ENCODE data around the gene NAA16.

The NAA16 gene

DNA sequence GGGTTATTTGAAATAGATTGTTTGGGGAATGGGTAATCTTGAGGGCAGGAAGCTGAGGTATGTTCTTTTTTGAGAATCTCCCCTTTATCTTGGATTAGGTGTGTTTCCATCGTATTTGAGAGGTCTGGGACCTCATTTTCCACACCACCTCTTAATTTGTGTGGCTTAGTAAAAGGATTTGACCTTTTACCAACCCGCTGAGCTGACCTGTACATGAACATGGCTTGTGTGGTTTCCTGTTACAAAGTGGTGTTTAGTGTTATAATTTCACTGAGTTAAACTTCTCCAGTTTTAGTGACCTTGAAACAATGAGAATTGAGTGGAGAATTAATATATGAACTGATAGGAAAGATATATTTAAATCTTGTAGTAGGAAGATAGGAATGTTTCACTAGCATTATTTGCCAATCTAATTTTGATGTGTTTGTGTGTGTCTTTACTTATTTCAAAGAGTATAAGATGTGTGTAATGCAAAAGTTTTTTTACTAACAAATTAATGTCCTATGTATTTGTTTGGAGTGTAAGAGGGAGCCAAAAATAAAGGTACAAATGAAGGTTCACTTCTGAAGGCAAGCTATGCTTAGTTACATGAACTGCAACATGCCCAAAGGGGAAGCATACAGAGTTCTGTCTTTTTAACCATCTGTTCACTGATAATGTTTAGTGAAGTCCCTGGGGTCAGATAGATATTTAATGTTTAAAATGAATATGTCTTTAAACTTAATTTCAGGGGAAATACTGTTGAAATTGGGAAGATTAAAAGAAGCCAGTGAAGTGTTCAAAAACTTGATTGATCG, 17.1 kb downstream of the NAA16 start:
- no peak for DNase-seq (ENCODE audit: low read depth)
- no peak overlapping the region for H3K4me3 ChIP-seq (replicated peaks; ENCODE audit: low read depth, low read length)
- TF ChIP-seq CTCF (IDR thresholded peaks at IDR 0.05; ENCODE audit: low read length, missing control alignments) = no peak

DNA sequence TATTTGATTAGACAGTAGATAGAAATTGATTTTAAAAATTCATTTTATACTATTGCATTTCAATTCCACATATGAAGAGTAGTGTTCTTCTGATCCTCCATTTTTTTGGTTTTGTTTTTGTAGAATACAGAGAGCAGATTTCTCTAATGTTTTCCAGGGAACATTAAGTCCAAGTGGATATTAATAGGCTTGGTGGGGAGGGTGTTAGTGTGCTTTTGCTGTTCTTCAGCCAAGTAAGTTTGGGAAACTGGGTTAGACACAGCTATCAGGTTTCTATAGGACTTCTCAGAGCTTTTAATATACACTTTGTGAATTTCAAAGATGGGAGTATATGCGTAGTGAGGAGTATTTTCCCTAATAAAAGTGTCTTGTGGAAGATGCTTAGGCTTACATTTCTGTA, 21.8 kb downstream of the NAA16 start:
- TF ChIP-seq CTCF (IDR thresholded peaks at IDR 0.05; ENCODE audit: low read length, missing control alignments) = no peak
- no peak for DNase-seq (ENCODE audit: low read depth)
- H3K4me3 ChIP-seq (replicated peaks; ENCODE audit: low read depth, low read length) = no peak overlapping the region

DNA sequence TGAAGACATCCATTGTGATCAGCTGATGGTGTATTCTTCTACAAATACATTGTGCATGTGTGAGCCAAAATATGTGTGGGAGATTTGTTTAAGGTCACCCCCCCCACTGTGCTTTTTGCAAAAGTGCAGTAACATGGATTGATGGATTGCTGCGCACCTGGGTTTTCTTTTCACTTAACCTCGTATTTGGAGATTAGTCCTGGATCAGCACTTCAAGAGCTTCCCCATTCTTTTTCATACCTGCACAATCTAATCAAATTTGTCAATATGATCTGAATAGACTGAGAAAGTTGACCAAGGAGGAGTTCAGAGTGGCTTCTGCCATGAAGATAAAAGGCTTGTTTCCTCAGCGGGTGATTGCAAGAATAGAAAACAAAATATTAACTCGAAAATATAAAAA, 23.7 kb downstream of the NAA16 start:
- H3K4me3 ChIP-seq (replicated peaks; ENCODE audit: low read depth, low read length) = no peak overlapping the region
- no peak for DNase-seq (ENCODE audit: low read depth)
- no peak for TF ChIP-seq CTCF (IDR thresholded peaks at IDR 0.05; ENCODE audit: low read length, missing control alignments)

- no peak for DNase-seq (ENCODE audit: low read depth)
- no peak overlapping the region for H3K4me3 ChIP-seq (replicated peaks; ENCODE audit: low read depth, low read length)
- TF ChIP-seq CTCF (IDR thresholded peaks at IDR 0.05; ENCODE audit: low read length, missing control alignments) = no peak
These were observed 33.3 kb downstream of the NAA16 start for GRCh38 chr13:41344358-41344757.

DNA sequence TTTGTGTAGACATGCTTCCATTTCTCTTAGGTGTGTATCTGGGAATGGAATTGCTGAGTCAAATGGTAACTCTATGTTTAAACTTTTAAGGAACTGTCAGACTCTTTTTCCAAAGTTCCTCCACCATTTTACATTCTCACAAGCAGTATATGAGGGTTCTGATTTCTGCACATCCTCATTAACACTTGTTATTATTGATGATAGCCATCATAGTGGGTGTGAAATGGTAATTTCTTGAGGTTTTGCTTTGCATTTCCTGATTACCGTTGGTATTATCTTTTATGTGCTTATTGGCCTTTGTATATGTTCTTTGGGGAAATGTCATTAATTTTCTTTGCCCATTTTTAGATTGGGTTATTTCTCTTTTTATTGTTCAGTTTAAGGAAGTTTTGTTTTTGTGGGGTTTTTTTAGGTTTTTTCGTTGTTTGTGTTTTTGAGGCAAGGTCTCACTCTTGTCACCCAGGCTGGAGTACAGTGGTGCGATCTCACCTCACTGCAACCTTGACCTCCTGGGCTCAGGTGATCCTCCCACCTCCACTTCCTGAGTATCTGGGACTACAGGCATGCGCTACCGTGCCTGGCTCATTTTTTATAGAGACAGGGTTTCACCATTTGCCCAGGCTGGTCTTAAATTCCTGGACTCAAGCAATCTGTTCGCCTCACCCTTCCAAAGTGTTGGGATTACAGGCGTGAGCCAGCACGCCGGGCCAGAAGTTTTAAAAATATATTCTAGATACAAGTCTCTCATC, 34.3 kb downstream of the NAA16 start:
- no peak for TF ChIP-seq CTCF (IDR thresholded peaks at IDR 0.05; ENCODE audit: low read length, missing control alignments)

GRCh38 chr13:41345914-41346589, 35.0 kb downstream of the NAA16 start:
- peak; percentile 76 for DNase-seq (ENCODE audit: low read depth)
- no peak for TF ChIP-seq CTCF (IDR thresholded peaks at IDR 0.05; ENCODE audit: low read length, missing control alignments)
- no peak overlapping the region for H3K4me3 ChIP-seq (replicated peaks; ENCODE audit: low read depth, low read length)

More for the DNA sequence above, 34.3 kb downstream of the NAA16 start:
- no peak for DNase-seq (ENCODE audit: low read depth)
- no peak overlapping the region for H3K4me3 ChIP-seq (replicated peaks; ENCODE audit: low read depth, low read length)

Data from fibroblast of pulmonary artery (primary cell).